Tibial artery (tissue), 4 donors: ENCODE measurements around the gene PRSS1.
"Not testable (repeated sequence)": the region's sequence is repeated elsewhere in the genome, so short reads cannot be mapped to it uniquely, and the experiment has no call there.

ENCODE experiments used
- DNase-seq, 2 donors: peaks; one replicate each; pipeline ENCODE4 v3.0.0-alpha.2; 2019
- H3K27ac ChIP-seq, 2 donors: fragments of 200-600 bp; sonication (generic) in 1 of 2; 1 replicate in 1 of 2; 2 replicates in 1 of 2; pipeline ENCODE4 v1.5.1; 2018 to 2019; ENCODE audit warnings: mild to moderate bottlenecking in 1 of 2
- H3K27me3 ChIP-seq, 2 donors: fragments of 200-600 bp; sonication (generic) in 1 of 2; one replicate each; pipeline versions ENCODE4 v1.5.1 to v1.6.0; 2016 to 2019
- H3K36me3 ChIP-seq, 3 donors: fragments of 200-600 bp; sonication (generic) in 2 of 3; one replicate each; pipeline ENCODE4 v1.5.1; 2016 to 2019; ENCODE audit warnings: mild to moderate bottlenecking in 2 of 3
- H3K4me1 ChIP-seq, 4 donors: fragments of 200-600 bp; sonication (generic) in 2 of 4; 1 replicate in 3 of 4; 2 replicates in 1 of 4; pipeline ENCODE4 v1.5.1; 2016 to 2019
- H3K4me3 ChIP-seq, 2 donors: fragments of 200-600 bp; sonication (generic) in 1 of 2; 1 replicate in 1 of 2; 2 replicates in 1 of 2; pipeline ENCODE4 v1.5.1; 2018 to 2019; ENCODE audit warnings: mild to moderate bottlenecking in 2 of 2
- H3K9me3 ChIP-seq, 3 donors: fragments of 200-600 bp; sonication (generic) in 1 of 3; one replicate each; pipeline ENCODE4 v1.5.1; 2016 to 2019
- intact Hi-C: fragments of 100-400 bp; cut with DNase I; formaldehyde crosslinking; loops from one replicate; pipeline ENCODE4 v1.15.0; 2023; ENCODE audit warnings: low total_unique reads
- TF ChIP-seq, protein P1 (sequence below), 2 experiments: fragments of 200-600 bp in 1 of 2; fragments of 450-650 bp in 1 of 2; IDR thresholded peaks; one replicate each; pipeline ENCODE4 v1.5.1; 2017 to 2019; ENCODE audit warnings: antibody characterized with exemption in 2 of 2, mild to moderate bottlenecking in 1 of 2, moderate library complexity in 1 of 2

Gene PRSS1

DNA sequence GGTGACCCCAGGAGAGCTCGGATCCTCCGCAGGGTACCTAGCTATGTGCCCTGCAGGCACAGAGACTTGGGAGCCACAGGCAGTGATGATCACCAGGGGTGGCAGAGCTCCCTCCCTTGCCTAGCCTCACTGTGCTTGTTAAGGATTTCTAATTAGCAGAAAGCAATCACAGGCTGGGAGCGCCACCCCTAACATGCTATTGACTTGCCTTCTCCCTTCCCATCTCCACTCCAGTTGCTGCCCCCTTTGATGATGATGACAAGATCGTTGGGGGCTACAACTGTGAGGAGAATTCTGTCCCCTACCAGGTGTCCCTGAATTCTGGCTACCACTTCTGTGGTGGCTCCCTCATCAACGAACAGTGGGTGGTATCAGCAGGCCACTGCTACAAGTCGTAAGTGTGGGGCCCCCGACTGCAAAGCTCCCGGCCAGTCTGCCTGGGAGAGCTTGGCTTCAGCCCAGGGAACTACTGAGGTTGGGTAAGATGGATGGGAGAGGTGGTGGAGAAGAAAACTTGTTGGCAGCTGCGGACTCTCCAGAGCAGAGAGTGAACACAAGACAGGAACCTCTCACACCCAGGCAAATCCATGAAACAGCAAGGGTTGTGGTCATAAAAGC is 1.2 kb downstream of the PRSS1 start:
- H3K4me1 ChIP-seq, result no peaks in the 10 kb centered on the region

GRCh38 chr7:142751526-142752175 is 2.4 kb downstream of the PRSS1 start:
- H3K27me3 ChIP-seq, H3K4me3 ChIP-seq, DNase-seq, H3K4me1 ChIP-seq, H3K27ac ChIP-seq, H3K9me3 ChIP-seq, H3K36me3 ChIP-seq, intact Hi-C loops: not testable (repeated sequence)

More for the DNA sequence above, 1.2 kb downstream of the PRSS1 start:
- no peaks in the 10 kb centered on the region for H3K36me3 ChIP-seq
- no peaks in the 10 kb centered on the region for H3K27me3 ChIP-seq
- no peak overlapping the region for H3K27ac ChIP-seq
- TF ChIP-seq, protein P1, sequence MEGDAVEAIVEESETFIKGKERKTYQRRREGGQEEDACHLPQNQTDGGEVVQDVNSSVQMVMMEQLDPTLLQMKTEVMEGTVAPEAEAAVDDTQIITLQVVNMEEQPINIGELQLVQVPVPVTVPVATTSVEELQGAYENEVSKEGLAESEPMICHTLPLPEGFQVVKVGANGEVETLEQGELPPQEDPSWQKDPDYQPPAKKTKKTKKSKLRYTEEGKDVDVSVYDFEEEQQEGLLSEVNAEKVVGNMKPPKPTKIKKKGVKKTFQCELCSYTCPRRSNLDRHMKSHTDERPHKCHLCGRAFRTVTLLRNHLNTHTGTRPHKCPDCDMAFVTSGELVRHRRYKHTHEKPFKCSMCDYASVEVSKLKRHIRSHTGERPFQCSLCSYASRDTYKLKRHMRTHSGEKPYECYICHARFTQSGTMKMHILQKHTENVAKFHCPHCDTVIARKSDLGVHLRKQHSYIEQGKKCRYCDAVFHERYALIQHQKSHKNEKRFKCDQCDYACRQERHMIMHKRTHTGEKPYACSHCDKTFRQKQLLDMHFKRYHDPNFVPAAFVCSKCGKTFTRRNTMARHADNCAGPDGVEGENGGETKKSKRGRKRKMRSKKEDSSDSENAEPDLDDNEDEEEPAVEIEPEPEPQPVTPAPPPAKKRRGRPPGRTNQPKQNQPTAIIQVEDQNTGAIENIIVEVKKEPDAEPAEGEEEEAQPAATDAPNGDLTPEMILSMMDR (IDR thresholded peaks at IDR 0.05), result no peak
- H3K4me3 ChIP-seq, result no peak overlapping the region
- intact Hi-C loops, result no loop called here
- H3K9me3 ChIP-seq, result no peaks in the 10 kb centered on the region
- no peak for DNase-seq

DNA sequence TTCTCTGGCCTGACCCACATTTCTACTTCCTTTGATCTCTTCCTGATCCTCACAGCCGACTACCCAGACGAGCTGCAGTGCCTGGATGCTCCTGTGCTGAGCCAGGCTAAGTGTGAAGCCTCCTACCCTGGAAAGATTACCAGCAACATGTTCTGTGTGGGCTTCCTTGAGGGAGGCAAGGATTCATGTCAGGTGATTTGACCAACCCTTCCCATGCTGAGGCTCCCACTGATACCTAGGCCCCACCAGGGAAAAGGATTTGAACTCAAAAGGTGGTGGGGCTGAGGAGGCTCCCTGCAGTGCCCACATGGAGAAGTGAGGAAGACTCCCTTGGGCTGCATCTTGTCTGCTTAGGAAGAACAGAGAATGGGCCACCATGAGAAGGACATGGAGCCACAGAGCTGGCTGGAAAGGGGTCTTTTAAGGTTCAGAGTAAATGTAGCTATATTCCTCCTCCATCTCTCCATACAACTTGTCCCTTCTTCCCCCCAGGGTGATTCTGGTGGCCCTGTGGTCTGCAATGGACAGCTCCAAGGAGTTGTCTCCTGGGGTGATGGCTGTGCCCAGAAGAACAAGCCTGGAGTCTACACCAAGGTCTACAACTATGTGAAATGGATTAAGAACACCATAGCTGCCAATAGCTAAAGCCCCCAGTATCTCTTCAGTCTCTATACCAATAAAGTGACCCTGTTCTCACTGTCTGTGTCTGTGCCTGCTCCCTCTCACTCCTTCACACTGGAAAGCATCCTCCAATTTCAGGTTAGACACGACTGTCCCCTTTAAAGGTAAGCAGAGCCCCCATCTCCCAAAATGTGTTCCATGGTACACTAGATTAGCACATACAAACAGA is 3.3 kb downstream of the PRSS1 start:
- Histone ChIP-seq H3K27ac (no peak overlapping the region), H3K27me3 (no peaks in the 10 kb centered on the region), H3K36me3 (no peaks in the 10 kb centered on the region), H3K4me1 (no peaks in the 10 kb centered on the region), H3K9me3 (no peaks in the 10 kb centered on the region), H3K4me3 (no peak overlapping the region)
- no peak for DNase-seq
- TF ChIP-seq, protein P1 (IDR thresholded peaks at IDR 0.05), result no peak
- intact Hi-C loops, result no loop called here

DNA sequence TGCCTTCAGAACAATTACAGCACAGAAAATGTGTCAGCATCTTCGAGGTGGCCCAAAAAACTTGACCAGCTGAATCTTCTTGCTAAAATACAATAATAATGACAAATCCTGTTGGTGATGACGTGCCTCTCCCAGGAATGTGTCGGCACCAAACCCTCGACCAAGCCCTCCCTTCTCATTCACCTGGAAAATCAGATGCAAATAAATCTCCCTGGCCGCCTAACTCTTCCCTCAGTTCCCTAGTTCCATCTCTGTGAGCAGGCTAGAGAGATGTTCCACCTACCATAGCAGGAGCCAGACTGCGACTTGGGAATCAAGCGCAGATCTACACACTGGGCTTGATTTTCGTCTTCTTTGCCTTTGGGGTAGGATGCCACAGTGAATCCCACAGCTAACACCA is 4.1 kb downstream of the PRSS1 start:
- TF ChIP-seq, protein P1 (IDR thresholded peaks at IDR 0.05), result no peak
- intact Hi-C loops, result no loop called here
- no peak for DNase-seq
- Histone ChIP-seq H3K4me1 (no peaks in the 10 kb centered on the region), H3K4me3 (no peak overlapping the region), H3K36me3 (no peaks in the 10 kb centered on the region), H3K9me3 (no peaks in the 10 kb centered on the region), H3K27me3 (no peaks in the 10 kb centered on the region), H3K27ac (no peak overlapping the region)

- intact Hi-C loops, H3K36me3 ChIP-seq, H3K4me3 ChIP-seq, H3K9me3 ChIP-seq, DNase-seq, H3K27ac ChIP-seq, H3K4me1 ChIP-seq, H3K27me3 ChIP-seq: not testable (repeated sequence)
Observed at GRCh38 chr7:142753925-142754491, 4.7 kb downstream of the PRSS1 start.

DNA sequence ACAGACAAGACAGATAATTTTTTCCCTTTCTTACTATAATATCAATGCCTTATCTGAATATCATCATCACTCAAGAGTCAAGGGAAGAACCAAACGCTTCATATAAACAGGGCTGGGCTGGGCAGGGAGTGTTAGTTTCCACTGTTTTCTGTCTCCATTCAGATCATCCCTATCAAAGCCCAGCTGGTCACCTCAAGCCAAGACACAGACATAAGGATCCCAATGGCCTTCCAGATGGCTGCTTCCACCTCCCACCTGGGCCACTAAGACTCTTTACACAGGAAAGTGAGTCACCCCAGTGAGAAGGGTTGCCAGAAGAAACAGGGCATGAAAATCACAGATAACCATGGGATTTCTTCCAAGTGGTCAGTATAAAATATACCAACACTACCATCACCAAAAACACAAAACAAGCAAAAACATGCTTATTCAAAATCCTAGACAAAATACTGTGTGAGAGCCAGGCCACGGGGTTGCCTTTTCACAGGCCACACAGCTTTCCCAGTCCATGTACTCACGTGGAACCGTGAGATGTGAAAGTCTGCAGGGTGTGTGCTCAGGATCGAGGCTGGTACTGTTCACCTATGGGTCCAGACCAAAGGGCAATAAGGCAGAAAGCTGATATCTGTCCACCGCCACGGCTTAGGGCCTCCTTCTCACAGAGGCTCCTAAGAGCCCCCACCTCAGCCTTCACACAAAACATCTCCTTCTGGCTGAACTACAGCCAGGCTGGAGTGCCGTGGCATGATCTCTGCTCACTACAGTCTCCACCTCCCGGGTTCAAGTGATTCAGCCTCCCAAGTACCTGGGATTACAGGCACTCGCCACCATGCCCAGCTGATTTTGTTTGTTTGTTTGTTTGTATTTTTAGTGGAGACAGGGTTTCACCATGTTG is 5.7 kb downstream of the PRSS1 start:
- TF ChIP-seq, protein P1 (IDR thresholded peaks at IDR 0.05), result no peak
- Histone ChIP-seq H3K9me3 (no peaks in the 10 kb centered on the region), H3K27ac (no peak overlapping the region), H3K36me3 (no peaks in the 10 kb centered on the region), H3K4me1 (no peaks in the 10 kb centered on the region), H3K4me3 (no peak overlapping the region), H3K27me3 (no peaks in the 10 kb centered on the region)
- DNase-seq, result no peak
- intact Hi-C loops, result no loop called here

DNA sequence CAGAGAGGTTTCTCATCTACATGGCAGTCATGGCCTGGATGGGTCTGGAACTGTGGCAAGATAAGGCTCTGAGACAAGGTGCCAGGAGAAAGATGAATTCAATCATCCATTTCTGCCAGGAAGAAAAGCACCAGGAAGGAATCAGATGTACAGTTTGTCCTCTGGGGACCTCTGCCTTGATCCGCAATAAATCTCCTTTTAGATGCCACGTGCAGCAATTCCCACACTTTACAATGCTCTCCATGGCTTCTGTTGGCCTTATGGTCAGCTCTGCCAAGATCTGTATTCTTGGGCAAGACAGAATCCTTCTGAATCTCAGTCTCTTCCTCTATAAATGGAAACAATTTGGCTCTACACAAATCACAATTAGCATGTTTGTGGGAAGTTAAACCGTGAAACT is 9.0 kb downstream of the PRSS1 start:
- intact Hi-C loops, H3K36me3 ChIP-seq, H3K9me3 ChIP-seq, H3K27ac ChIP-seq, DNase-seq, H3K27me3 ChIP-seq, H3K4me3 ChIP-seq, H3K4me1 ChIP-seq: not testable (repeated sequence)
